Measurements from ENCODE around the gene LHPP. TPM values are rescaled to one million over a fixed set of nuclear protein-coding genes. Genes with fewer than 3 reads are reported as not detected.

LHPP gene
- total RNA-seq, 1 experiment from 2014 or later: 6.6 TPM

DNA sequence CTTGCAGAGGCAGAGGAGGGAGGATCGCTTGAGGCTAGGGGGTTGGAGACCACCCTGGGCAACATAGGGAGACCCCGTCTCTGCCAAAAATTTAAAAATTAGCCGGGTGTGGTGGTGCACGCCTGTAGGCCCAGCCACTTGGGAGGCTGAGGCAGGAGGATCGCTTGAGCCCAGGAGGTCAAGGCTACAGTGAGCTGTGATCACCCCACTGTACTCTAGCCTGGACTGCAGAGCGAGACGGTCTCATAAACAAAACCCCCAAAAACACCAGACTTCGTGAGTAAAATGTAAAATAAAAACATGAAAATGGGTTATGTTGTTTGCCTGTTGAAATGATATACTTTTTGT lies 699 bp downstream of the LHPP start:
- peak overlapping the region; percentile 66; the same call in 1 of the 2 replicates for H3K9ac ChIP-seq (ENCODE audit: low read length)
- no peaks in the 10 kb centered on the region for H4K20me1 ChIP-seq (ENCODE audit: low read length)
- no peaks in the 10 kb centered on the region for H3K9me2 ChIP-seq (replicated peaks; ENCODE audit: low read length)
- no peaks in the 10 kb centered on the region for H3K27me3 ChIP-seq (ENCODE audit: low read length)
- H3F3A ChIP-seq (ENCODE audit: low read length, unreplicated experiment): no peaks in the 10 kb centered on the region
- no peak for ATAC-seq
- H3K4me3 ChIP-seq (ENCODE audit: low read length): peak overlapping the region; percentile 86
- H3K36me3 ChIP-seq (ENCODE audit: low read depth, low read length): no peaks in the 10 kb centered on the region
- peak overlapping the region; percentile 86 for H3K4me2 ChIP-seq (ENCODE audit: low read length)
- H3K27ac ChIP-seq (ENCODE audit: low read length): no peak overlapping the region
- intact Hi-C loops (cut with micrococcal nuclease): loop anchor here (1.0 kb wide), 1 partner anchor 46 kb away; no protein-coding TSS in a partner anchor
- H3K79me2 ChIP-seq (ENCODE audit: low read length): 0 out of 2 replicates have a peak, but pooled peaks cover 5% of the 10 kb centered on the region
- ChIA-PET POLR2A (ENCODE audit: unreplicated experiment) (no interaction called here), CTCF (no interaction called here)
- H2AFZ ChIP-seq (ENCODE audit: low read length): peak overlapping the region; percentile 92
- TF ChIP-seq EZH2phosphoT487 (IDR thresholded peaks at IDR 0.05; ENCODE audit: borderline replicate concordance, low read length) (no peak), EZH2 (IDR thresholded peaks at IDR 0.05; ENCODE audit: low read length, unreplicated experiment) (no peak)
- TF ChIP-seq, protein P1, sequence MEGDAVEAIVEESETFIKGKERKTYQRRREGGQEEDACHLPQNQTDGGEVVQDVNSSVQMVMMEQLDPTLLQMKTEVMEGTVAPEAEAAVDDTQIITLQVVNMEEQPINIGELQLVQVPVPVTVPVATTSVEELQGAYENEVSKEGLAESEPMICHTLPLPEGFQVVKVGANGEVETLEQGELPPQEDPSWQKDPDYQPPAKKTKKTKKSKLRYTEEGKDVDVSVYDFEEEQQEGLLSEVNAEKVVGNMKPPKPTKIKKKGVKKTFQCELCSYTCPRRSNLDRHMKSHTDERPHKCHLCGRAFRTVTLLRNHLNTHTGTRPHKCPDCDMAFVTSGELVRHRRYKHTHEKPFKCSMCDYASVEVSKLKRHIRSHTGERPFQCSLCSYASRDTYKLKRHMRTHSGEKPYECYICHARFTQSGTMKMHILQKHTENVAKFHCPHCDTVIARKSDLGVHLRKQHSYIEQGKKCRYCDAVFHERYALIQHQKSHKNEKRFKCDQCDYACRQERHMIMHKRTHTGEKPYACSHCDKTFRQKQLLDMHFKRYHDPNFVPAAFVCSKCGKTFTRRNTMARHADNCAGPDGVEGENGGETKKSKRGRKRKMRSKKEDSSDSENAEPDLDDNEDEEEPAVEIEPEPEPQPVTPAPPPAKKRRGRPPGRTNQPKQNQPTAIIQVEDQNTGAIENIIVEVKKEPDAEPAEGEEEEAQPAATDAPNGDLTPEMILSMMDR (conservative IDR thresholded peaks at IDR 0.05; ENCODE audit: low read depth, low read length): no peak
- no peaks in the 10 kb centered on the region for H3K4me1 ChIP-seq (ENCODE audit: insufficient read depth, low read length)
- no TSS peak for BruUV-seq (replicated peaks)
- DNase-seq: no peak
- no peaks in the 10 kb centered on the region for H3K9me3 ChIP-seq (ENCODE audit: low read length)

DNA sequence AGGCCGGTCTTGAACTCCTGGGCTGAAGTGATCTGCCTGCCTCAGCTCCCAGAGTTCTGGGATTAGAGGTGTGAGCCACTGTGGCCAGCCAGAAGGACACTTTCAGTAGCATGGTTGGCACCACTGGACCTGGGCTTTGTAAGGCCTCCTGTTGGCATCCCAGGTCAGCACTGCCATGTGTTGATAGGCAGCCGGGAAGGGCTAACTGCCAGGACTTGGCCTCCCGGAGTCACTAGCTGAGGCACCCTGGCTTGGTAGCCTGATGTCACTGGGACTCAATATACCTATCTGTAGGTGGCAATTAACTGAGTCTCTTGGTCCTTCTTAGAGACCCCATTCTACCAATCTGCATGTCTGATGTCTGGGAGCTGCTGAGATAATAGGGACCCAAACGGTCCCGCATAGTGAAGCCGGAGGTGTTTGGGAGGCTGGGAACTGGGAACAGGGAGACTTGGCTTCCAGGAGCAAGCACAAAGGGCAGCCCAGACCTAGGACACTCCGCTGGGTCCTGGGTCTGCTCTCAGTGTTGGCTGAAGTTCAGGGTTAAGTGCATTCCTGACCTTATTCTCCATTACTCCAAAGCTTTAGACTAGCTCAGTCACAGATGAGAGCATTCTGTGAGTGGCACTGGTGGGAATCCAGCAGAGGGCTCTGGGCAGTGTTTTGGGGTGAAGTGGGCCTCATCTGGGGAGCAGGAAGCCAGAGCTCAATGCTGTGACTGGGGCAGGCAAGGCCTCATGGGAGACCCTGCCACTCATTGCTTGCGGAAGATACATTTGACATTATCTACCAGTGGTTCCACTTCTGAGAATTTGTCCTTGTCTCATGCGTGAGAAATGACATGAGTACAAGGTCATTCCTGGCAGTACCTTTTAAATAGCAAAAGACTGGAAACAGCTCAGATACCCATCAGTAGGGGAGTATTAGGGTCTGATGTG lies 2.7 kb downstream of the LHPP start:
- Histone ChIP-seq H3K36me3 (ENCODE audit: low read depth, low read length) (no peaks in the 10 kb centered on the region), H3K4me1 (ENCODE audit: insufficient read depth, low read length) (no peaks in the 10 kb centered on the region), H3F3A (ENCODE audit: low read length, unreplicated experiment) (no peaks in the 10 kb centered on the region), H4K20me1 (ENCODE audit: low read length) (no peaks in the 10 kb centered on the region), H3K9me3 (ENCODE audit: low read length) (no peaks in the 10 kb centered on the region), H3K4me2 (ENCODE audit: low read length) (no peak overlapping the region), H3K4me3 (ENCODE audit: low read length) (no peak overlapping the region), H2AFZ (ENCODE audit: low read length) (no peak overlapping the region), H3K27ac (ENCODE audit: low read length) (no peak overlapping the region), H3K79me2 (ENCODE audit: low read length) (0 out of 2 replicates have a peak, but pooled peaks cover 5% of the 10 kb centered on the region), H3K27me3 (ENCODE audit: low read length) (no peaks in the 10 kb centered on the region), H3K9ac (ENCODE audit: low read length) (no peak overlapping the region), H3K9me2 (replicated peaks; ENCODE audit: low read length) (no peaks in the 10 kb centered on the region)
- intact Hi-C loops (cut with micrococcal nuclease): no loop called here
- no peak for ATAC-seq
- CTCF ChIA-PET: no interaction called here
- no peak for TF ChIP-seq EZH2phosphoT487 (IDR thresholded peaks at IDR 0.05; ENCODE audit: borderline replicate concordance, low read length)
- TF ChIP-seq, protein P1 (conservative IDR thresholded peaks at IDR 0.05; ENCODE audit: low read depth, low read length): no peak
- no peak for TF ChIP-seq EZH2 (IDR thresholded peaks at IDR 0.05; ENCODE audit: low read length, unreplicated experiment)
- BruUV-seq (replicated peaks): no TSS peak
- DNase-seq: no peak
- POLR2A ChIA-PET (ENCODE audit: unreplicated experiment): no interaction called here
